VCaP (cell line): Measurements from ENCODE around the gene IGSF8.
"Not testable (repeated sequence)": the region's sequence is repeated elsewhere in the genome, so short reads cannot be mapped to it uniquely, and the experiment has no call there.

Experiments
- H3K27ac ChIP-seq: fragments of 450-650 bp; 2 replicates; pipeline ENCODE4 v1.5.1; 2017
- TF ChIP-seq, protein P1 (sequence below): fragments of 450-650 bp; conservative IDR thresholded peaks from 2 replicates; pipeline ENCODE4 v1.5.1; 2017; ENCODE audit warnings: mild to moderate bottlenecking, moderate library complexity

The IGSF8 gene

DNA sequence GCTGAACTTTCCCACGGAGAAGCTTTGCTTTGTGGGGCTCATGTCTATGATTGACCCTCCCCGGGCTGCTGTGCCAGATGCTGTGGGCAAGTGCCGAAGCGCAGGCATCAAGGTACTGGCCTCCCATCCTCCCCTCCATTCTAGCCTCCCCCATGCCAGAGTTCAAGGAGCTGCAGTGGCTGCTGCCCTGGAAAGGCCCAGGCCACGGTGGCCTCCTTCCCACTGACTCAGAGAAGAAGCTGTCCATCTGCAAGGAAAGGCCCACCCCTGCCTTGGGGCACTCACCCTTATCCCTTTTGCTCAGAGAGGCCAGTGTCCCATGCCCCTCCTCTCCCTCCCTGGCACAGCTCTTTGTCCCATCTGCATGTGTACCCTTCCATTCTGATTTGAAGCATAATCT is 32.1 kb upstream of the IGSF8 start:
- no peak overlapping the region for H3K27ac ChIP-seq
- TF ChIP-seq, protein P1, sequence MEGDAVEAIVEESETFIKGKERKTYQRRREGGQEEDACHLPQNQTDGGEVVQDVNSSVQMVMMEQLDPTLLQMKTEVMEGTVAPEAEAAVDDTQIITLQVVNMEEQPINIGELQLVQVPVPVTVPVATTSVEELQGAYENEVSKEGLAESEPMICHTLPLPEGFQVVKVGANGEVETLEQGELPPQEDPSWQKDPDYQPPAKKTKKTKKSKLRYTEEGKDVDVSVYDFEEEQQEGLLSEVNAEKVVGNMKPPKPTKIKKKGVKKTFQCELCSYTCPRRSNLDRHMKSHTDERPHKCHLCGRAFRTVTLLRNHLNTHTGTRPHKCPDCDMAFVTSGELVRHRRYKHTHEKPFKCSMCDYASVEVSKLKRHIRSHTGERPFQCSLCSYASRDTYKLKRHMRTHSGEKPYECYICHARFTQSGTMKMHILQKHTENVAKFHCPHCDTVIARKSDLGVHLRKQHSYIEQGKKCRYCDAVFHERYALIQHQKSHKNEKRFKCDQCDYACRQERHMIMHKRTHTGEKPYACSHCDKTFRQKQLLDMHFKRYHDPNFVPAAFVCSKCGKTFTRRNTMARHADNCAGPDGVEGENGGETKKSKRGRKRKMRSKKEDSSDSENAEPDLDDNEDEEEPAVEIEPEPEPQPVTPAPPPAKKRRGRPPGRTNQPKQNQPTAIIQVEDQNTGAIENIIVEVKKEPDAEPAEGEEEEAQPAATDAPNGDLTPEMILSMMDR: no peak

DNA sequence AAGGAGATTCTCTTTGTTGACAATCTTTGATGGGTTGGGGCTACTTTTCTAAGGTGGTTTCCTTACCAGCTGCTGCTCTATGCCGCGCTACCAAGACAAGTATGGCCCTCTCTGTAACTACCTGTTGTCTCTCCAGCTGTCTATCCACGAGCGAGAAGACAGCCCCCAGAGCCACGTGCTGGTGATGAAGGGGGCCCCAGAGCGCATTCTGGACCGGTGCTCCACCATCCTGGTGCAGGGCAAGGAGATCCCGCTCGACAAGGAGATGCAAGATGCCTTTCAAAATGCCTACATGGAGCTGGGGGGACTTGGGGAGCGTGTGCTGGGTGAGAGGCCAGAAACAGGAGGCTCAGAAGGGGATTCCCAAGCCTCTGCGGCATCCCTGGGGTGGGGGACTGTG is 31.5 kb upstream of the IGSF8 start:
- no peak overlapping the region for H3K27ac ChIP-seq
- TF ChIP-seq, protein P1: no peak

DNA sequence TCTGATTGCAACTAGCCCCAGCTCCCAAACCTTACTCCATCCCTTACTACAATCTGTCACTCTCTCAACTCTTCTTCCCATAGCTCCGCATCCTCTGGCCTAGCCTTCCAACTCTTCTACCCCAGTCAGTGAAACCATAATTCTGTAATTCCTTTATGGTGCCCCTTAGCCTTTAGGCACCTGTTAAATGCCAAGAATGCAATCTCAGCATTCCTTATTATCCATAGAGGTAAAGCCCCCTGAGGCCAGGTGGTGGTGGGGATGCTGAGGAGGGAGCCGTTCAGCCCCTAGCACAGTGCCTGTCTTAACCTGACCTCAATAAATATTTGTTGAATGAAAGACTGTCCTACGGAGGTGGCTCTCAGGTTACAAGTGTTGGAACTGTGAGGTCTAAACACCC is 31.1 kb upstream of the IGSF8 start:
- TF ChIP-seq, protein P1: no peak
- H3K27ac ChIP-seq: no peak overlapping the region

DNA sequence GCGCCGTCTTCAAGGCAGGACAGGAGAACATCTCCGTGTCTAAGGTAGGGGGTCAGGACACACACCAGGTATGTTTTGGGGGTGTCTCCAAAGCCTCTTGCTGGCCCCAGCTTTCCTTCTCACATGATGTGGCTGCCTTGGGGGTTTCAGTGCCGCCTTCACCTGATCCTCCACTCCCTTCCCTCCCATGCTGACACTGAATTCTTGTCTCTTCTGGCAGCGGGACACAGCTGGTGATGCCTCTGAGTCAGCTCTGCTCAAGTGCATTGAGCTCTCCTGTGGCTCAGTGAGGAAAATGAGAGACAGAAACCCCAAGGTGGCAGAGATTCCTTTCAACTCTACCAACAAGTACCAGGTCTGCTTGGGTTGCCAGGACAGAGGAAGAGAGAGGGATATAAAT is 30.6 kb upstream of the IGSF8 start:
- H3K27ac ChIP-seq: no peak overlapping the region
- TF ChIP-seq, protein P1: no peak

DNA sequence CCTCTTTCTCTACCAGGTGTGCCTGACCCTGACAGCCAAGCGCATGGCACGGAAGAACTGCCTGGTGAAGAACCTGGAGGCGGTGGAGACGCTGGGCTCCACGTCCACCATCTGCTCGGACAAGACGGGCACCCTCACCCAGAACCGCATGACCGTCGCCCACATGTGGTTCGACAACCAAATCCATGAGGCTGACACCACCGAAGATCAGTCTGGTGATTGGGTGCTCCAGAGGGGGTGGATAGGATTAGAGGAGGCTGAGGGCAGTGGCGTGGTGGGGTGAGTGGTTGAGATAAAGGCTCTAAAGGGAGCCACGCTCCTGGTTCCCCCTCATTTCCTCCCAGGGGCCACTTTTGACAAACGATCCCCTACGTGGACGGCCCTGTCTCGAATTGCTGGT is 30.2 kb upstream of the IGSF8 start:
- TF ChIP-seq, protein P1: no peak
- no peak overlapping the region for H3K27ac ChIP-seq

GRCh38 chr1:160127865-160128523 is 29.6 kb upstream of the IGSF8 start:
- TF ChIP-seq, protein P1: no peak

DNA sequence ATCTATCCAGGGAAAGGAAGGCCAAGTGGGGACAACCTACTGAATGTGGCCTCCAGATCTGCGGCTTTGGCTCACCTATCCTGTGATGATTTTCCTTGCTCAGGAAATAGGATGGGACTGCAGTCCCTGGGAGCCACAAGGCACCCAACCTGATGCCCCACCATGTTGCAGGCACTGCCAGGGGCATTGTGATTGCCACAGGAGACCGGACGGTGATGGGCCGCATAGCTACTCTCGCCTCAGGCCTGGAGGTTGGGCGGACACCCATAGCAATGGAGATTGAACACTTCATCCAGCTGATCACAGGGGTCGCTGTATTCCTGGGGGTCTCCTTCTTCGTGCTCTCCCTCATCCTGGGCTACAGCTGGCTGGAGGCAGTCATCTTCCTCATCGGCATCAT is 29.0 kb upstream of the IGSF8 start:
- TF ChIP-seq, protein P1: no peak
- no peak overlapping the region for H3K27ac ChIP-seq

More at GRCh38 chr1:160127865-160128523, 29.6 kb upstream of the IGSF8 start:
- H3K27ac ChIP-seq: no peak overlapping the region

GRCh38 chr1:160126342-160126741 is 27.9 kb upstream of the IGSF8 start:
- not testable (repeated sequence) for H3K27ac ChIP-seq
